Measurements from ENCODE around the gene RABEPK.
"Not testable (repeated sequence)": the region's sequence is repeated elsewhere in the genome, so short reads cannot be mapped to it uniquely, and the experiment has no call there.

The RABEPK gene

DNA sequence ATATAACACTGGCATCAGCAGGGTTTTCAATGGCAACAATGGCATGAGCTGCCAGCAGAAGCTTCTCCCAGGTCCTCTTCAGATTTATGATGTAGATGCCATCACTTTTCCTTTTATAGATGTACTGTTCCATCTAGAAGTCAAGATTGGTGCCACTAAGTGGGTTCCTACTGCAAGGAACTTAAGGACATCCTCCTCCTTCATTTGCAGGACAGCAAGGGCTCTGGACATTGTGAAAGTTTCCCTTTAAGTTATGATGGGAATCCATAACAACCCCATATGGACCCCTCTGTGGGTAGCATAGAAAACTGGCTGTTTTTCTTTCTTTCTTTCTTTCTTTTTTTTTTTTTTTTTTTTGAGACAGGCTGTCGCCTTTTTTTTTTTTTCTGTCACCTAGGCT, 4.8 kb upstream of the RABEPK start:
- not testable (repeated sequence) for DNase-seq (ENCODE audit: low read depth in 2 of 2)

DNA sequence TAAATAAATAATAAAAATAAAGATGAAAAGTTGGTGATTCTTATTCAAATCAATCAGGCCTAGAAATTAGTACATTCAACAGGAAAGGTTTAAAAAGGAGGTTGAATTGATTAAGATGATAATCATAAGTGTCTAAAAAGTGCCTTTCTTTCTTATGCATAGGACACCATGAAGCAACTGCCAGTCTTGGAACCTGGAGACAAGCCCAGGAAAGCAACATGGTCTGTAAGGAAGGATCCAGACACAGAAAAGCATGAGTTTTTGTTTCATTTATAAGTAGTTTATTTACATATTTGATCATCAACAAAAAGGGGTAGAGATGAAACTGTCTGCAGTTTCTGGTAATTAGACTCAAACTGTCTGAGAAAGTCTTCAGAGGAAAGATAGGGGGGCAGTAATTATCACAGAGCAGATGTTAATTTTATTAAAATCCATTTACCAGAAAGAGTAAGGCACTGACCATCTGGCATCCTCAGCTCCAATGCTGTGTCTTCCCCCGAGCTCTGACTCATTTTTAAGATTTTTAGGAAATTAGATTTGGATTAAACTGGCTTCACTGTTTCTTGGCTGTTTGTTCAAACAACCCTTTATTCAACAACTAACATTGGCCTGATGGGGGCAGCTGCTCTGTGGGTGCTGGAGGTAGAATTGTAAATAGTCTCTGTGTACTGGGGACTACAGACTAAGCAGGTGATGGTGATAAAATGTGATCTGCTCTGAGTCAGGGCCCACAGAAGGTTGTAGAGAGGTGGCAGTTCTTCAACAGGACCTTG, 2.7 kb downstream of the RABEPK start:
- no peak for DNase-seq (ENCODE audit: low read depth in 2 of 2)

DNA sequence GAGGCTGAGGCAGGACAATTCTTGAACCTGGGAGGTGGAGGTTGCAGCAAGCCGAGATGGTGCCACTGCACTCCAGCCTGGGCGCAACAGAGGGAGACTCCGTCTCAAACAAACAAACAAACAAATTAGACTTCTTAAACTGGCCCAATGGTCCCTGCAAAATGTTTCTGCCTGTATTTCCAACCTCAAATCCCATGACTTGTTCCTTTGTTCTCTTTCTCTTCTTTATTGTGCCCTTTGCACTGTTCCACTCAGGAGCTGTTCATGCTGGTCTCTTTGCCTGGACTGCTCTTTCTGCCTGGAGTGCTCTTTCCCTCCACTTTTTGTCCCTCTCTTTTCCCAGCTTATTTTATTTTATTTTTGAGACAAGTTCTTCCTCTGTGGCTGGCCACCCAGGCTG, 4.1 kb downstream of the RABEPK start:
- no peak for DNase-seq (ENCODE audit: low read depth in 2 of 2)

DNA sequence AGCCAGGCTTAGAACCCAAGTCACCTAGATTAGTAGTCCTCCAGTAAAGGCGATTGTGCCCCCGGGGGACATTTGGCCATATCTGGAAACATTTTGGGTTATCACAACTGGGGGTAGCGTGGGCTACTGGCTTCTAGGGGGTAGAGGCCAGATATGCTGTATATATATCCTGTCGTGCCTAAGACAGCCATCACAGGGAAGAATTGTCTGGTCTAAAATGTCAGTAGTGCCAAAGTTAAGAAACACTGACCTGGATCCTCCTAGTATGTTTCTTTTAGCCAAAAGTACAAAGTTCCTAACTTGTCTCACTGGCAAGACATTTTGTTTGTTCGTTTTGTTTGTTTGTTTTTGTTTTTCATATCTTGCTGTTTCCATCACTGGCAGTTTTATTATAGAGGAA, 13.8 kb downstream of the RABEPK start:
- DNase-seq (ENCODE audit: low read depth in 2 of 2), result no peak

DNA sequence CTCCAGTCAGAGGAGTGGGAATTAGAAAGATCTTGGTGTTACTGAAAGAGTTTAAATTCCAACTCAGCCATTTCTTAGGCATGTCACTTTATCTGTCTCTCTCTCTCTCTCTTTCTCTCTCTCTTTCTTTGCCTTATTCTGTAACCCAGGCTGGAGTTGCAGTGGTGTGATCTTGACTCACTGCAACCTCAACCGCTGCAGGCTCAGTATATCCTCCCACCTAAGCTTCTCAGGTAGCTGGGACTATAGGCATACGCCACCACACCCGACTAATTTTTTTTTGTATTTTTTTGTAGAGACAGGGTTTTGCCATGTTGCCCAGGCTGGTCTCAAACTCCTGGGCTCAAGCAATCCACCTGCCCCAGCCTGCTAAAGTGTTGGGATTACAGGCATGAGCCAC, 18.3 kb downstream of the RABEPK start:
- no peak for DNase-seq (ENCODE audit: low read depth in 2 of 2)

DNA sequence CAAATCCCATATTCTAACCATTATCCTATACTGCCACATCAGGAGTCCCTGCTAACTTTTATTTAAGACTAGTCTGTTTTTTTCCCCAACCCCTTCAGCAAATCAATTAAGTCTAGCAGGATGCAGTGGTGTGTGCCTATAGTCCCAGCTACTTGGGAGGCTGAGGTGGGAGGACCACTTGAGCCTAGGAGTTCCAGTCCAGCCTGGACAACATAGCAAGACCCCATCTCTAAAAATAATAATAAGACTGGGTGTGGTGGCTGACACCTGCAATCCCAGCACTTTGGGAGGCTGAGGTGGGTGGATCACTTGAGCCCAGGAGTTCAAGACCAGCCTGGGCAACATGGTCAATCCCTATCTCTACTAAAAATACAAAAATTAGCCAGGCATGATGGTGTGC, 24.5 kb downstream of the RABEPK start:
- not testable (repeated sequence) for DNase-seq (ENCODE audit: low read depth in 2 of 2)

DNA sequence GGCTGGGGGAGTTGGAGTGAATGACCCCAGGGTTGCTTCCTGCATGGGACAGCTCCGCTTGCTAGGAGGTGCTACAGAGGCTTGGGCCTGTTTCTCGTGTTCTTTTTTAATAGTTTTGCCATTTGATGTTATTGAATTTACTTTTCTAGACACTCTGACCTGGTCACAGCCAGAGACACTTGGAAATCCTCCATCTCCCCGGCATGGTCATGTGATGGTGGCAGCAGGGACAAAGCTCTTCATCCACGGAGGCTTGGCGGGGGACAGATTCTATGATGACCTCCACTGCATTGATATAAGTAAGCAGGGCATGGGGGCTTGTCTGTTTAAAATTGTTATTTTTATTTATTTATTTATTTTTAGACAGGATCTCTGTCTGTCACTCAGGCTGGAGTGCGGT, 27.4 kb downstream of the RABEPK start:
- DNase-seq (ENCODE audit: low read depth in 2 of 2), result no peak

DNA sequence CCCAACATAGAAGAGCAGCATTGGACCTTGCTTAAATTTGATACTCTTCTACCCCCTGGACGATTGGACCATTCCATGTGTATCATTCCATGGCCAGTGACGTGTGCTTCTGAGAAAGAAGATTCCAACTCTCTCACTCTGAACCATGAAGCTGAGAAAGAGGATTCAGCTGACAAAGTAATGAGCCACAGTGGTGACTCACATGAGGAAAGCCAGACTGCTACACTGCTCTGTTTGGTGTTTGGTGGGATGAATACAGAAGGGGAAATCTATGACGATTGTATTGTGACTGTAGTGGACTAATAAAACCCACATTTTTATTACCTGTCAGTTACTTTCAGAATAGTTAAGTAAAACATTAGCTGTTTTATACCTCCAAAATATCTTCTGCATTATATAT, 33.3 kb downstream of the RABEPK start:
- no peak for DNase-seq (ENCODE audit: low read depth in 2 of 2)

DNA sequence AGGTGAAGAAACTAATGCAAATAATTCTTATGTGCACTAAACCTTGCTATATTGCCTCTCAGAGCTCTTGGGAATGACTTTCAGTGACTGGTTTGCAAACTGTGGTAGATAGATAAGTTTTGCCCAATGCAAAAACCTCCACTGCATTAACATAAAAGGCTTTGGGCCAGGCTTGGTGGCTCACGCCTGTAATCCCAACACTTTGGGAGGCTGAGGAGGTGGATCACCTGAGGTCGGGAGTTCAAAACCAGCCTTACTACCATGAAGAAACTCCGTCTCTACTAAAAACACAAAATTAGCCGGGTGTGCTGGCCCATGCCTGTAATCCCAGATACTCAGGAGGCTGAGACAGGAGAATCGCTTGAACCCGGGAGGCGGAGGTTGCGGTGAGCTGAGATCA, 33.8 kb downstream of the RABEPK start:
- DNase-seq (ENCODE audit: low read depth in 2 of 2), result not testable (repeated sequence)

DNA sequence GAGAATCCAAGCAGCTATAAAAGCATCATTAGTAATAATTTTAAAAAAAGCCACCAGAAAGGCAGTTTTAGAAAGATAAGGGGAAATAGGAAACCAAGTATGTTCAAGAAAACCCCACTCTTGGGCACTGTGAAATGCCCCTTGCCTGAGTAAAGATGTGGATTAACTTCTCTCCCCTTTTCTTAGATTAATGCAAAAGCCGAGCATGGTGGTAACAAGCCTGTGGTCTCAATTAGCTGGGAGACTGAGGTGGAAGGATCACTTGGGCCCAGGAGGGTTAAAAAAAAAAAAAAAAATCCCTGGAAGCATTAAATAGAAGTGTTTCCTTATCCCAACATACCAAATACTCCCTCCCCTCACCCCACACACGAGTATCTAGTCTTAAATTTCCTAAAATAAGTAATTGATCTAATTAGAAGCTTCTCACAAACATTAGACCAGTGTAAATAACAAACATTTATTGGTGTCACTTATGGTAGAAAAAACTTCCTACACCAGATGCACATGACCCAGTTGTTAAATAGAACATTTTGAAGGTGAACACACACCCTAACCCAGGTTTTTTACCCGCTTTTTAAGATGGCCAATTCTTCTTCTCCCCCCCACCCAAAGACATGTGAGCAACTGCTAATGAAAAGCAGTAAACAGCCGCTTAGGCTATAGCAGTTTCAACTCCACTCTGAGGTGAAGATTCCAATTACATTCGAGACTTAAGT, 35.6 kb downstream of the RABEPK start:
- DNase-seq (ENCODE audit: low read depth in 2 of 2), result no peak

DNA sequence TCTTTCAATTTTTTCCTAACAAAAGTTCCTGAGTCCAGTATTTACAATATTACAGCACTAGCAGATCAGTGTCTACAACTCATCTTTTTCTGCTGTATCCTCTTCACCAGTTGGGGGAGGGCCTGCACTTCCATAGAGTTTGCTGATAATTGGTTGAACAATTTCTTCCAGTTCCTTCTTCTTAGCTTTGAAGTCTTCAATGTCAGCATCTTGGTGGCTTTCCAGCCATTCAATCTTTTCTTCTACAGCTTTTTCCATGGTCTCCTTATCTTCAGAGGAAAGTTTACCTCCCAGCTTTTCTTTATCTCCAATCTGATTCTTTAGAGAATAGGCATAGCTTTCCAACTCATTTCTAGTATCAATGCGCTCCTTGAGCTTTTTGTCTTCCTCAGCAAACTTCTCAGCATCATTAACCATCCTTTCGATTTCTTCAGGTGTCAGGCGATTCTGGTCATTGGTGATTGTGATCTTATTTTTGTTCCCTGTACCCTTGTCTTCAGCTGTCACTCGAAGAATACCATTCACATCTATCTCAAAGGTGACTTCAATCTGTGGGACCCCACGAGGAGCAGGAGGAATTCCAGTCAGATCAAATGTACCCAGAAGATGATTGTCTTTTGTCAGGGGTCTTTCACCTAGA, 36.3 kb downstream of the RABEPK start:
- DNase-seq (ENCODE audit: low read depth in 2 of 2), result not testable (repeated sequence)

DNA sequence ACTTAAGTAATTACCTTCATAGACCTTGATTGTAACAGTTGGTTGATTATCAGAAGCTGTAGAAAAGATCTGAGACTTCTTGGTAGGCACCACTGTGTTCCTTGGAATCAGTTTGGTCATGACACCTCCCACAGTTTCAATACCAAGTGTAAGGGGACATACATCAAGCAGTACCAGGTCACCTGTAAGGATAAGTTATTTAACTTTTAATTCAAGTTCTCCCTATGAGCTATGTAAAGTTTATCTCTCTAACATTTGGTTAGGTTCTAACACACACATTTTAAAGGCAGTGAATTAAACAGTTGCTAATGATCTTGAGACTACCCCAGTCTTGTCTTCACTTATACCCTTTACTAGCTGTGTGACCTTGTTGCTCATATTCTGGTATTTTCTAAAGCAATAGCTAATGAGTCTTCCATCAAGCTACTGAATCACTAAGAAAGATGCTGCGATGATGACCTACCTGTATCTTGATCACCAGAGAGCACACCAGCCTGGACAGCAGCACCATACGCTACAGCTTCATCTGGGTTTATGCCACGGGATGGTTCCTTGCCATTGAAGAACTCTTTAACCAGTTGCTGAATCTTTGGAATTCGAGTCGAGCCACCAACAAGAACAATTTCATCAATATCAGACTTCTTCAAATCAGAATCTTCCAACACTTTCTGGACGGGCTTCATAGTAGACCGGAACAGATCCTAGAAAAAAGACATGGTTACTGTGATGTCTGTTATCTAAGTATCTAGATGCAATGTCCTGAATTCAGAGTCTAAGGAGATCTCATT, 38.0 kb downstream of the RABEPK start:
- DNase-seq (ENCODE audit: low read depth in 2 of 2), result no peak

DNA sequence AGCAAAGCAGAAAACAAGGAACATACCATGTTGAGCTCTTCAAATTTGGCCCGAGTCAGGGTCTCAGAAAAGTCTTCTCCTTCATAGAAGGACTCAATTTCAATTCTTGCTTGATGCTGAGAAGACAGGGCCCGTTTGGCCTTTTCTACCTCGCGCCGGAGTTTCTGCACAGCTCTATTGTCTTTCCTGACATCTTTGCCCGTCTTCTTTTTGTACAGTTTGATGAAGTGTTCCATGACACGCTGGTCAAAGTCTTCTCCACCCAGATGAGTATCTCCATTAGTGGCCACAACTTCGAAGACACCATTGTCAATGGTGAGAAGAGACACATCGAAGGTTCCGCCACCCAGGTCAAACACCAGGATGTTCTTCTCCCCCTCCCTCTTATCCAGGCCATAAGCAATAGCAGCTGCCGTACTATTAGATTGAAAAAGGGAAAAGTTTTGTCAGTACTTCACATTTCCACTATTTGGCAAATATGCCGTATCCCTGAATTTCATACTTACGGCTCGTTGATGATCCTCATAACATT, 38.6 kb downstream of the RABEPK start:
- no peak for DNase-seq (ENCODE audit: low read depth in 2 of 2)

DNA sequence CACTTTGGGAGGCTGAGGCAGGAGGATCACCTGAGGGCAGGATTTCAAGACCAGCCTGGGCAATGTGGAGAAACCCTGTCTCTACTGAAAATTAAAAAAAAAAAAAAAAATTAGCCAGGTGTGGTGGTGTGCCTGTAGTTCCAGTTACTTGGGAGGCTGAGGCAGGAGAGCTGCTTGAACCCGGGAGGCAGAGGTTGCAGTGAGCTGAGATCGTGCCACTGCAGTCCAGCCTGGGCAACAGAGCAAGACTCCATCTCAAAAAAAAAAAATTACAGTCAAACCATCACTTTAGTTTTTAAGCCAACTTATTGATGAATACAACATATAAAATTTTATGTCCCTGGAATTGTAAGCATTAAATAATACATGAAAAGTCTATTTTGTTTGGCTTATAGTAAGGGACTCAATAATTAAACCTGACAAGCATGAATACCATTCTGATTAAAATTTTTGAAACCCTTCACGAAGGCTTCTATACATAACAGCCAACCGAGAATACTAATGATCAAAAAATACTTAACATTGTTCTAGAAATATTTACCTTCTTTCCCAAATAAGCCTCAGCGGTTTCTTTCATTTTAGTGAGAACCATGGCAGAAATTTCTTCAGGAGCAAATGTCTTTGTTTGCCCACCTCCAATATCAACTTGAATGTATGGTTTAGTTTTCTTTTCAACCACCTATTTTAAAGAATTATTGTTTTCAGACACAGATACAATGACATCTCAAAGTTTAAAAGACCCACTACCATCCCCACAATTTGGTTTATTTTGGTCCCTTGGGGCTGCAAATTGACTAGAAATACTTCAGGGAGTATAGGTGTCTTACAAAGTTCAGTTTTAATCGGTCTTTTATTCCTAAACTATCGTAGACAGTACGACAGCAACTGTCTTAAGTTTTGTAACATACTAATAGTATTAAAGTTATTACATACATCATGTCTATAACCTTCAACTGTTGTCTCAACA, 39.6 kb downstream of the RABEPK start:
- DNase-seq (ENCODE audit: low read depth in 2 of 2), result no peak

DNA sequence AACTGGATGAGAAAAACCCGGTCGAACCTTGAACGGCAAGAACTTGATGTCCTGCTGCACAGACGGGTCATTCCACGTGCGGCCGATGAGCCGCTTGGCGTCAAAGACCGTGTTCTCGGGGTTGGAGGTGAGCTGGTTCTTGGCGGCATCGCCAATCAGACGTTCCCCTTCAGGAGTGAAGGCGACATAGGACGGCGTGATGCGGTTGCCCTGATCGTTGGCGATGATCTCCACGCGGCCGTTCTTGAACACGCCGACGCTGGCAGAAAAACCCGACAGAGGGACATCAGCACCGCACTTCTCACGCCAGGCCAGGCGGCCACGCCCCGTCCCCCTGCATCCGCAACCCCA, 40.3 kb downstream of the RABEPK start:
- DNase-seq (ENCODE audit: low read depth in 2 of 2), result peak; percentile 18 to 31

DNA sequence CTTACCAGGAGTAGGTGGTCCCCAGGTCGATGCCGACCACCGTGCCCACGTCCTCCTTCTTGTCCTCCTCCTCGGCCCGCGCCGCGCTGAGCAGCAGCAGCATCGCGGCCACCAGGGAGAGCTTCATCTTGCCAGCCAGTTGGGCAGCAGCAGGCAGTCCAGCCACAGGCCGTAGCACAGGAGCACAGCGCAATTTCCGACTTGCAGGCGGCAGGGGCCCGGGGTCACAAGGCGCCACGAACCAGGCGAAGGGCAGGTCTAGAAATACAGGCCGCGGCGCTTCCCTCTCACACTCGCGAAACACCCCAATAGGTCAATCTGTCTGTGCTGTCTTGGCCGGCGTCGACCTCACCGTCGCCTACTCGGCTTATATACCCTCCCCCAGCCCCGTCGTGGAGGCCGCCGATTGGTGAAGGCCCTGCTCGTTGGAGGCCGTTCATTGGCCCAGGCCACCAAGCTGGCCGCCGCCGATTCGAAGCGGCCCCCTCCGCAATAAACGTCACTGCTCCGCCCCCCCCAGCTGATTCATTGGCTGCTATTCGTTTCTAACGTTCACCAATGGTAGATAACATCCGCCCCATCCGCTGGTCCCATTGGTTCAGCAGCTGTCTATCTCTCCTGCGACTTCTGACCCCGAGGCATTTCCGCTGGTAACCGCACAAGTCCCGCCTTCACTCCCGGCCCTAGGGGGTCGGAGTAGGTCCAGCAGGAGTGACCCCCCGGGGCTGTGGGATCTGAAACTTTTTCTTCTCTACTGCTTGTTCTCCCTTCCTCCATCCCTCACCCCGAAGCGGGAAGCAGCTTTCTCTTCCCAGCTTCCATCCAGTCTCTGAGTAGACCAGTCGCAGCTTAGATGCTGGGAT, 40.9 kb downstream of the RABEPK start, which contains the start of gene HSPA5:
TSS of gene HSPA5 (minus strand) at position 344 of the 863 bp plus-strand sequence. CDS start at position 127, 217 bp downstream.
- DNase-seq (ENCODE audit: low read depth in 2 of 2), result peak; percentile 99 to 100

DNA sequence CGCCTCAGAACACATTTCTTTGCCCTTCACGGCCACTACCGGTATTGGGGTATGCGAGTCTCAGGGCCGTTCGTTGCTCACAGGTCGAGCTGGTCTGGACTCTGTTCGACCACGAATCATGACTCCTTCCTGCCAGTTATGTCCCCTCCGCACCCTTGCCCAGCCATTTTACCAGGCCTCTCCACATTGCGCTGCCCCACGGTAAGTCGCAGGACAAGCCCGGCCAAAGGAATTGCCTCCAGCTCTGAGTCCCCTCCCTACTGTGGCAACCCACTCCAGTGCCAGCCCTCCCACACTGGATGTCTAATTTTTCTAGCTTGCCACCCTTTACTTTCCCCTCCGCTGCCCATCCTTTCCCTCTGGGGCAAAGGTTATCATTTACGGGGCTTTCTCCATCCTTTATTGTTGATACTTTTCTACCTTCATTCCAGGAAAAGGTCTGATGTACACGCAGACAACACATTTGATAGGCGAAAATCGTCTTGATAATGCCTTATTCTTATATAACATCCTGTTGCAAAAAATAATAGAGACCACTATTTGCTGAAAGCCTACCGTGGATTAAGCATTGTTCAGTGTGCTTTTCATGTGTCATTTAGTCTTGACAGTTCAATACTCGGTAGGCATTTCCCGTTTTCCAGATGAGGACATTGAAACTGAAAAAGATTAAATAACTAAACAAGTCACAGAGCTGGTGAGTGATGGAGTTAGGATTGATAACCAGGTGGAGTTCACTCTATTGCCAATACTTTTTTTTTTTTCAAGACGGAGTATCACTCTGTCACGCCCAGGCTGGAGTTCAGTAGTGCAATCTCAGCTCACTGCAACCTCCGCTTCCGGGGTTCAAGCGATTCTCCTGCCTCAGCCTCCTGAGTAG, 41.8 kb downstream of the RABEPK start:
- DNase-seq (ENCODE audit: low read depth in 2 of 2), result peak in 1 of 2 experiments; percentile 18

DNA sequence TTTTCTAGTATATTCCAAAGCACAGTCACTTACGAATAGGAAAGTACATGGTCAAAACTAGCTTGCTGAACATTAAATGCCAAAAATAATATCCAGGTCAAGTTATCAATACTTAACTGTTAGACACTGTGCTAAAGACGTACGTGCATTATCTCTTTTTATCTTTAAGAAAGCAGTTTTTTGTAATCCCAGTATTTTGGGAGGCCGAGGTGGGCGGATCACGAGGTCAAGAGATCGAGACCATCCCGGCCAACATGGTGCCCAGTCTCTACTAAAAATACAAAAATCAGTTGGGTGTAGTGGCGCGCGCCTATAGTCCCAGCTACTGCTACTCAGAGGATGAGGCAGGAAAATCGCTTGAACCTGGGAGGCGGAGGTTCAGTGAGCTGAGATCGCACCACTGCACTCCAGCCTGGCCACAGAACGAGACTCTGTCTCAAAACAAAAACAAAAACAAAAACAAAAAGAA, 43.5 kb downstream of the RABEPK start:
- DNase-seq (ENCODE audit: low read depth in 2 of 2), result no peak
